SU-DHL-6 (cell line): ENCODE data around the gene C2CD4C.

Experiments
- H2AFZ ChIP-seq: fragments of 200-600 bp; sonication (generic); 2 replicates; pipeline ENCODE4 v1.6.1; 2014; ENCODE audit warnings: low read depth, mild to moderate bottlenecking, moderate library complexity, mixed read lengths, antibody characterized with exemption, low read length; ENCODE audit not compliant: severe bottlenecking
- H3F3A ChIP-seq: fragments of 200-600 bp; shearing (Covaris generic); 2 replicates; pipeline ENCODE4 v1.6.0; 2016; ENCODE audit warnings: antibody characterized with exemption, mild to moderate bottlenecking; ENCODE audit not compliant: insufficient read depth
- H3K27ac ChIP-seq: fragments of 200-600 bp; sonication (generic); 2 replicates; pipeline ENCODE4 v1.5.1; 2016; ENCODE audit warnings: low read depth, mild to moderate bottlenecking, low read length, moderate library complexity, mixed read lengths
- H3K27me3 ChIP-seq: fragments of 200-600 bp; sonication (generic), shearing (Covaris generic); 2 replicates; pipeline ENCODE4 v1.6.0; 2014; ENCODE audit warnings: mild to moderate bottlenecking, low read length
- H3K36me3 ChIP-seq: fragments of 200-600 bp; sonication (generic); 2 replicates; pipeline ENCODE4 v1.6.1; 2014; ENCODE audit warnings: mild to moderate bottlenecking, low read length, mixed read lengths
- H3K4me2 ChIP-seq: fragments of 300-600, 200-600 bp; shearing (Covaris generic), sonication (generic); 2 replicates; pipeline ENCODE4 v1.6.0; 2014; ENCODE audit warnings: low read length, low read depth, mild to moderate bottlenecking; ENCODE audit not compliant: poor library complexity, severe bottlenecking
- H3K4me3 ChIP-seq: fragments of 200-600 bp; sonication (generic); 2 replicates; pipeline ENCODE4 v1.5.1; 2014; ENCODE audit warnings: antibody characterized with exemption, low read length, mild to moderate bottlenecking, mixed read lengths; ENCODE audit not compliant: insufficient read depth, poor library complexity, severe bottlenecking
- H3K79me2 ChIP-seq: fragments of 200-600 bp; sonication (generic); 2 replicates; pipeline ENCODE4 v1.6.1; 2014; ENCODE audit warnings: mild to moderate bottlenecking, low read length, moderate library complexity; ENCODE audit not compliant: insufficient read depth
- H3K9ac ChIP-seq: fragments of 200-600 bp; sonication (generic); 2 replicates; pipeline ENCODE4 v1.7.0; 2014; ENCODE audit warnings: mild to moderate bottlenecking, low read length
- H3K9me2 ChIP-seq: fragments of 200-600 bp; sonication (generic); replicated peaks from 2 replicates; pipeline ENCODE4 v1.6.1; 2014; ENCODE audit warnings: low read length; ENCODE audit not compliant: insufficient read depth
- H3K9me3 ChIP-seq: fragments of 200-600 bp; sonication (generic); 2 replicates; pipeline ENCODE4 v1.6.1; 2014; ENCODE audit warnings: low read length, mixed read lengths; ENCODE audit not compliant: insufficient read depth
- H4K20me1 ChIP-seq: fragments of 200-600 bp; sonication (generic); 2 replicates; pipeline ENCODE4 v1.6.1; 2014; ENCODE audit warnings: low read depth, mild to moderate bottlenecking, antibody characterized with exemption, low read length, moderate library complexity, mixed read lengths
- CTCF ChIP-seq: fragments of 200-600 bp; sonication (generic); IDR thresholded peaks from one replicate; pipeline ENCODE4 v1.5.1; 2017; ENCODE audit warnings: antibody characterized with exemption, mild to moderate bottlenecking, low read length, moderate library complexity; ENCODE audit not compliant: insufficient read depth, poor library complexity, severe bottlenecking
- EZH2phosphoT487 ChIP-seq: fragments of 200-600 bp; sonication (generic), shearing (Covaris generic); conservative IDR thresholded peaks from 2 replicates; pipeline ENCODE4 v1.6.1; 2018; ENCODE audit warnings: mild to moderate bottlenecking, antibody characterized with exemption, low read length, moderate library complexity, mixed read lengths

Gene C2CD4C

GRCh38 chr19:366951-367350, 42.0 kb downstream of the C2CD4C start:
- no peaks in the 10 kb centered on the region for H3F3A ChIP-seq
- no peak overlapping the region for H3K9ac ChIP-seq
- no peaks in the 10 kb centered on the region for H3K9me3 ChIP-seq
- no peaks in the 10 kb centered on the region for H3K9me2 ChIP-seq
- TF ChIP-seq CTCF (no peak), EZH2phosphoT487 (no peak)
- H3K27me3 ChIP-seq, result no peaks in the 10 kb centered on the region
- H3K27ac ChIP-seq, result no peak overlapping the region
- no peaks in the 10 kb centered on the region for H4K20me1 ChIP-seq
- H2AFZ ChIP-seq, result no peak overlapping the region
- no peak overlapping the region for H3K4me3 ChIP-seq
- no peaks in the 10 kb centered on the region for H3K36me3 ChIP-seq
- H3K4me2 ChIP-seq, result no peak overlapping the region
- H3K79me2 ChIP-seq, result no peaks in the 10 kb centered on the region

- no peak overlapping the region for H3K4me2 ChIP-seq
- no peaks in the 10 kb centered on the region for H3F3A ChIP-seq
- no peaks in the 10 kb centered on the region for H3K27me3 ChIP-seq
- no peak overlapping the region for H3K27ac ChIP-seq
- H3K9me3 ChIP-seq, result no peaks in the 10 kb centered on the region
- H4K20me1 ChIP-seq, result no peaks in the 10 kb centered on the region
- no peaks in the 10 kb centered on the region for H3K79me2 ChIP-seq
- H3K36me3 ChIP-seq, result no peaks in the 10 kb centered on the region
- no peak overlapping the region for H3K9ac ChIP-seq
- H3K9me2 ChIP-seq, result no peaks in the 10 kb centered on the region
- no peak overlapping the region for H3K4me3 ChIP-seq
- no peak overlapping the region for H2AFZ ChIP-seq
- no peak for TF ChIP-seq CTCF
These were observed 42.7 kb downstream of the C2CD4C start for GRCh38 chr19:366205-366783.

- H4K20me1 ChIP-seq, result no peaks in the 10 kb centered on the region
- H3K9ac ChIP-seq, result no peak overlapping the region
- no peaks in the 10 kb centered on the region for H3K36me3 ChIP-seq
- no peaks in the 10 kb centered on the region for H3K9me2 ChIP-seq
- TF ChIP-seq EZH2phosphoT487 (no peak), CTCF (no peak)
- H3K9me3 ChIP-seq, result no peaks in the 10 kb centered on the region
- H3K27ac ChIP-seq, result no peak overlapping the region
- no peak overlapping the region for H2AFZ ChIP-seq
- H3K79me2 ChIP-seq, result no peaks in the 10 kb centered on the region
- H3F3A ChIP-seq, result no peaks in the 10 kb centered on the region
- no peaks in the 10 kb centered on the region for H3K27me3 ChIP-seq
- H3K4me2 ChIP-seq, result no peak overlapping the region
- H3K4me3 ChIP-seq, result no peak overlapping the region
These were observed 44.3 kb downstream of the C2CD4C start for GRCh38 chr19:364496-365287.
